Measurements from ENCODE around the gene AIG1. TPM values are rescaled to one million over a fixed set of nuclear protein-coding genes. Genes with fewer than 3 reads are reported as not detected.
"Not testable (repeated sequence)": the region's sequence is repeated elsewhere in the genome, so short reads cannot be mapped to it uniquely, and the experiment has no call there.

Gene AIG1
- total RNA-seq = 11.0 and 18.2 TPM in 2 replicates

- DNase-seq (ENCODE audit: low read depth in 2 of 2) = no peak
Observed at GRCh38 chr6:143060806-143061596, at the start of gene AIG1. TSS of gene AIG1 (plus strand) at chr6:143060889. CDS start at chr6:143060926, 37 bp downstream.

GRCh38 chr6:143014764-143015163, 45.9 kb upstream of the AIG1 start:
- no peak for DNase-seq (ENCODE audit: low read depth in 2 of 2)

GRCh38 chr6:143015300-143015706, 45.4 kb upstream of the AIG1 start:
- DNase-seq (ENCODE audit: low read depth in 2 of 2) = no peak

GRCh38 chr6:143018955-143019354, 41.7 kb upstream of the AIG1 start:
- no peak for DNase-seq (ENCODE audit: low read depth in 2 of 2)

GRCh38 chr6:143020862-143021261, 39.8 kb upstream of the AIG1 start:
- DNase-seq (ENCODE audit: low read depth in 2 of 2) = not testable (repeated sequence)

- no peak for DNase-seq (ENCODE audit: low read depth in 2 of 2)
Observed at GRCh38 chr6:143021543-143021942, 39.1 kb upstream of the AIG1 start.

GRCh38 chr6:143022587-143022986, 38.1 kb upstream of the AIG1 start:
- no peak for DNase-seq (ENCODE audit: low read depth in 2 of 2)

- no peak for DNase-seq (ENCODE audit: low read depth in 2 of 2)
Observed at GRCh38 chr6:143023695-143024094, 37.0 kb upstream of the AIG1 start.

GRCh38 chr6:143024977-143025376, 35.7 kb upstream of the AIG1 start:
- no peak for DNase-seq (ENCODE audit: low read depth in 2 of 2)

GRCh38 chr6:143026696-143027449, 33.8 kb upstream of the AIG1 start:
- DNase-seq (ENCODE audit: low read depth in 2 of 2) = peak; percentile 28 to 55

GRCh38 chr6:143034689-143035334, 25.9 kb upstream of the AIG1 start:
- no peak for DNase-seq (ENCODE audit: low read depth in 2 of 2)

GRCh38 chr6:143037470-143037869, 23.2 kb upstream of the AIG1 start:
- no peak for DNase-seq (ENCODE audit: low read depth in 2 of 2)

- no peak for DNase-seq (ENCODE audit: low read depth in 2 of 2)
Observed at GRCh38 chr6:143038833-143039232, 21.9 kb upstream of the AIG1 start.

GRCh38 chr6:143039548-143039947, 21.1 kb upstream of the AIG1 start:
- DNase-seq (ENCODE audit: low read depth in 2 of 2) = no peak

- no peak for DNase-seq (ENCODE audit: low read depth in 2 of 2)
Observed at GRCh38 chr6:143040018-143040417, 20.7 kb upstream of the AIG1 start.

- not testable (repeated sequence) for DNase-seq (ENCODE audit: low read depth in 2 of 2)
Observed at GRCh38 chr6:143044345-143044744, 16.3 kb upstream of the AIG1 start.

- no peak for DNase-seq (ENCODE audit: low read depth in 2 of 2)
Observed at GRCh38 chr6:143049611-143050010, 11.1 kb upstream of the AIG1 start.

- DNase-seq (ENCODE audit: low read depth in 2 of 2) = no peak
Observed at GRCh38 chr6:143050509-143050908, 10.2 kb upstream of the AIG1 start.

GRCh38 chr6:143052282-143052681, 8.4 kb upstream of the AIG1 start:
- DNase-seq (ENCODE audit: low read depth in 2 of 2) = no peak

- no peak for DNase-seq (ENCODE audit: low read depth in 2 of 2)
Observed at GRCh38 chr6:143053856-143054255, 6.8 kb upstream of the AIG1 start.

GRCh38 chr6:143054329-143054728, 6.4 kb upstream of the AIG1 start:
- DNase-seq (ENCODE audit: low read depth in 2 of 2) = no peak

GRCh38 chr6:143055213-143055612, 5.5 kb upstream of the AIG1 start:
- no peak for DNase-seq (ENCODE audit: low read depth in 2 of 2)
